ENCODE measurements around the gene ADGB.

DNA sequence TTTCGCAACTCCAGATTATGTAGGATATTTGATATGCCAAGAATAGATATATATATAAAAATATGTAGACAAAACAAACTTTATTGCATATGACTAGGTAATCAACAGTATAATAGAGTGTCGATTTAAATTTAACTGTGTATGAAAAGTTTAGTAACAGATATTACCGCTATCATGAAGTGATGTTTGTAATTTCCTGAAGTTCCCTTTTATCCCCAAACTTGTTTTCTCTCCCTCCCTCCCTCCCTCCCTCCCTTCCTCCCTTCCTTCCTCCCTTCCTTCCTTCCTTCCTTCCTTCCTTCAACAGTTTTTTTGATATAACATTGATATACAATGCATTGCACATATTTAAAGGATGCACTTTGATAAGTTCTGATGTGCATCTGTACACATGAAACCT lies 15.2 kb downstream of the ADGB start:
- TF ChIP-seq, protein P1, sequence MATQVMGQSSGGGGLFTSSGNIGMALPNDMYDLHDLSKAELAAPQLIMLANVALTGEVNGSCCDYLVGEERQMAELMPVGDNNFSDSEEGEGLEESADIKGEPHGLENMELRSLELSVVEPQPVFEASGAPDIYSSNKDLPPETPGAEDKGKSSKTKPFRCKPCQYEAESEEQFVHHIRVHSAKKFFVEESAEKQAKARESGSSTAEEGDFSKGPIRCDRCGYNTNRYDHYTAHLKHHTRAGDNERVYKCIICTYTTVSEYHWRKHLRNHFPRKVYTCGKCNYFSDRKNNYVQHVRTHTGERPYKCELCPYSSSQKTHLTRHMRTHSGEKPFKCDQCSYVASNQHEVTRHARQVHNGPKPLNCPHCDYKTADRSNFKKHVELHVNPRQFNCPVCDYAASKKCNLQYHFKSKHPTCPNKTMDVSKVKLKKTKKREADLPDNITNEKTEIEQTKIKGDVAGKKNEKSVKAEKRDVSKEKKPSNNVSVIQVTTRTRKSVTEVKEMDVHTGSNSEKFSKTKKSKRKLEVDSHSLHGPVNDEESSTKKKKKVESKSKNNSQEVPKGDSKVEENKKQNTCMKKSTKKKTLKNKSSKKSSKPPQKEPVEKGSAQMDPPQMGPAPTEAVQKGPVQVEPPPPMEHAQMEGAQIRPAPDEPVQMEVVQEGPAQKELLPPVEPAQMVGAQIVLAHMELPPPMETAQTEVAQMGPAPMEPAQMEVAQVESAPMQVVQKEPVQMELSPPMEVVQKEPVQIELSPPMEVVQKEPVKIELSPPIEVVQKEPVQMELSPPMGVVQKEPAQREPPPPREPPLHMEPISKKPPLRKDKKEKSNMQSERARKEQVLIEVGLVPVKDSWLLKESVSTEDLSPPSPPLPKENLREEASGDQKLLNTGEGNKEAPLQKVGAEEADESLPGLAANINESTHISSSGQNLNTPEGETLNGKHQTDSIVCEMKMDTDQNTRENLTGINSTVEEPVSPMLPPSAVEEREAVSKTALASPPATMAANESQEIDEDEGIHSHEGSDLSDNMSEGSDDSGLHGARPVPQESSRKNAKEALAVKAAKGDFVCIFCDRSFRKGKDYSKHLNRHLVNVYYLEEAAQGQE (IDR thresholded peaks at IDR 0.05; ENCODE audit: low read depth) = no peak
- TF ChIP-seq EZH2 (IDR thresholded peaks at IDR 0.05) = no peak

All from HCT116 (cell line).